Measurements from ENCODE around the gene SLC7A10. TPM values are rescaled to one million over a fixed set of nuclear protein-coding genes. Genes with fewer than 3 reads are reported as not detected.

The SLC7A10 gene
- not detected for total RNA-seq (2021; fragmentation: NEBNext Ultra II Directional; extraction: Animal tissue kit (Norgen Biotek cat#: 25700))
- long read RNA-seq = 0 reads

GRCh38 chr19:33225458-33225926 is at the start of gene SLC7A10:
Gene SLC7A10, minus strand, starts transcription at chr19:33225850. Its CDS starts 147 bp downstream, at chr19:33225703.
- no peak for TF ChIP-seq CTCF (IDR thresholded peaks at IDR 0.05)
- peaks cover 24% of the 10 kb centered on the region for H3K9me3 Mint-ChIP-seq
- H3K27me3 Mint-ChIP-seq (ENCODE audit: insufficient read depth) = peaks cover 29% of the 10 kb centered on the region
- H3K27ac Mint-ChIP-seq = no peak within 1 kb of the TSS
- H3K4me3 Mint-ChIP-seq = no peak within 1 kb of the TSS
- DNase-seq = no peak
- H3K4me1 Mint-ChIP-seq (ENCODE audit: low read depth) = no peaks in the 10 kb centered on the region
- peaks cover 15% of the 10 kb centered on the region for H3K36me3 Mint-ChIP-seq (ENCODE audit: low read depth)

GRCh38 chr19:33274663-33275558 is 49.3 kb upstream of the SLC7A10 start:
- no peak for DNase-seq
- H3K27ac Mint-ChIP-seq = no peak overlapping the region
- H3K9me3 Mint-ChIP-seq = no peaks in the 10 kb centered on the region
- no peak overlapping the region for H3K4me3 Mint-ChIP-seq
- peaks cover 10% of the 10 kb centered on the region for H3K27me3 Mint-ChIP-seq (ENCODE audit: insufficient read depth)
- H3K4me1 Mint-ChIP-seq (ENCODE audit: low read depth) = peaks cover 8% of the 10 kb centered on the region
- no peaks in the 10 kb centered on the region for H3K36me3 Mint-ChIP-seq (ENCODE audit: low read depth)
- TF ChIP-seq CTCF (IDR thresholded peaks at IDR 0.05) = no peak

GRCh38 chr19:33273881-33274662 is 48.4 kb upstream of the SLC7A10 start:
- Mint-ChIP-seq H3K27ac (no peak overlapping the region), H3K27me3 (ENCODE audit: insufficient read depth) (peaks cover 10% of the 10 kb centered on the region), H3K9me3 (no peaks in the 10 kb centered on the region), H3K4me1 (ENCODE audit: low read depth) (peaks cover 8% of the 10 kb centered on the region), H3K36me3 (ENCODE audit: low read depth) (no peaks in the 10 kb centered on the region), H3K4me3 (no peak overlapping the region)
- DNase-seq = peak; percentile 68
- no peak for TF ChIP-seq CTCF (IDR thresholded peaks at IDR 0.05)

GRCh38 chr19:33273065-33273736 is 47.6 kb upstream of the SLC7A10 start:
- Mint-ChIP-seq H3K36me3 (ENCODE audit: low read depth) (no peaks in the 10 kb centered on the region), H3K27ac (no peak overlapping the region), H3K4me1 (ENCODE audit: low read depth) (peaks cover 8% of the 10 kb centered on the region), H3K4me3 (no peak overlapping the region), H3K9me3 (no peaks in the 10 kb centered on the region), H3K27me3 (ENCODE audit: insufficient read depth) (peaks cover 10% of the 10 kb centered on the region)
- no peak for DNase-seq
- TF ChIP-seq CTCF (IDR thresholded peaks at IDR 0.05) = no peak
